ENCODE results near the gene AKAP5. TPM values are rescaled to one million over a fixed set of nuclear protein-coding genes. Genes with fewer than 3 reads are reported as not detected.
"Not testable (repeated sequence)": the region's sequence is repeated elsewhere in the genome, so short reads cannot be mapped to it uniquely, and the experiment has no call there.

The AKAP5 gene
- polyA plus RNA-seq, 3 donors, result 0.06 to 0.16 (median 0.11) TPM

- no peak overlapping the region for H3K27ac ChIP-seq (ENCODE audit: low read depth, low read length)
- 90 to 95% (median 92%) methylated on average over 2 of the region's 2 CpGs for WGBS, 3 donors
Measured at GRCh38 chr14:64513271-64513670, 48.0 kb downstream of the AKAP5 start.

- 19 to 68% (median 65%) methylated on average over 1 of the region's 1 CpG for WGBS, 3 donors
- H3K27ac ChIP-seq (ENCODE audit: low read depth, low read length), result no peak overlapping the region
Measured at GRCh38 chr14:64515053-64515452, 49.8 kb downstream of the AKAP5 start.

GRCh38 chr14:64516969-64517368 is 51.7 kb downstream of the AKAP5 start:
- no peak overlapping the region for H3K27ac ChIP-seq (ENCODE audit: low read depth, low read length)
- WGBS, 3 donors, result 82 to 92% (median 83%) methylated on average over 1 of the region's 1 CpG

- not testable (repeated sequence) for H3K27ac ChIP-seq (ENCODE audit: low read depth, low read length)
- 75 to 93% (median 81%) methylated on average over 6 of the region's 6 CpGs for WGBS, 3 donors
Measured at GRCh38 chr14:64517667-64518066, 52.4 kb downstream of the AKAP5 start.

- H3K27ac ChIP-seq (ENCODE audit: low read depth, low read length), result no peak overlapping the region
- 58 to 78% (median 72%) methylated on average over 4 of the region's 4 CpGs for WGBS, 3 donors
Measured at GRCh38 chr14:64518229-64518628, 52.9 kb downstream of the AKAP5 start.

GRCh38 chr14:64520699-64521098 is 55.4 kb downstream of the AKAP5 start:
- no peak overlapping the region for H3K27ac ChIP-seq (ENCODE audit: low read depth, low read length)
- 92 to 100% (median 97%) methylated on average over 4 of the region's 4 CpGs for WGBS, 3 donors

- WGBS, 3 donors, result 86 to 91% (median 90%) methylated on average over 9 of the region's 9 CpGs
- H3K27ac ChIP-seq (ENCODE audit: low read depth, low read length), result no peak overlapping the region
Measured at GRCh38 chr14:64522591-64523355, 57.5 kb downstream of the AKAP5 start.

Other genes starting within 250 kb of the AKAP5 start
- gene ESR2, start 171.1 kb upstream of the AKAP5 start, polyA plus RNA-seq, result 1 to 10 TPM in 1 of 3 donors, under 1 TPM in 2; 0.13 to 2.0 (median 0.22) TPM
- gene MTHFD1, start 77.1 kb upstream of the AKAP5 start, polyA plus RNA-seq, result 10 to 100 TPM; 25.8 to 95.2 (median 43.2) TPM
- 1 to 10 TPM; 2.6 to 4.0 (median 3.8) TPM for gene ZBTB25, start 38.3 kb downstream of the AKAP5 start, polyA plus RNA-seq
- 10 to 100 TPM in 2 of 3 donors, 1 to 10 TPM in 1; 7.8 to 21.0 (median 19.3) TPM for gene ZBTB1, start 39.3 kb downstream of the AKAP5 start, polyA plus RNA-seq
- gene HSPA2, start 75.2 kb downstream of the AKAP5 start, polyA plus RNA-seq, result 1 to 10 TPM; 2.9 to 7.3 (median 6.0) TPM
- gene PPP1R36, start 84.5 kb downstream of the AKAP5 start, polyA plus RNA-seq, result 1 to 10 TPM in 2 of 3 donors, under 1 TPM in 1; 0.89 to 7.9 (median 1.0) TPM
- 10 to 100 TPM; 17.8 to 23.5 (median 21.3) TPM for gene PLEKHG3, start 238.9 kb downstream of the AKAP5 start, polyA plus RNA-seq

Measured in adipose tissue (tissue), 3 donors.